ENCODE results near the gene PACSIN2. TPM values are rescaled to one million over a fixed set of nuclear protein-coding genes. Genes with fewer than 3 reads are reported as not detected.

PACSIN2 gene
- total and polyA plus RNA-seq, 2 of the 13 experiments (the other 11 are each of a cell fraction or from before 2014, with no cell fraction given), result 54.1 to 68.8 TPM

- TF ChIP-seq, protein P1, sequence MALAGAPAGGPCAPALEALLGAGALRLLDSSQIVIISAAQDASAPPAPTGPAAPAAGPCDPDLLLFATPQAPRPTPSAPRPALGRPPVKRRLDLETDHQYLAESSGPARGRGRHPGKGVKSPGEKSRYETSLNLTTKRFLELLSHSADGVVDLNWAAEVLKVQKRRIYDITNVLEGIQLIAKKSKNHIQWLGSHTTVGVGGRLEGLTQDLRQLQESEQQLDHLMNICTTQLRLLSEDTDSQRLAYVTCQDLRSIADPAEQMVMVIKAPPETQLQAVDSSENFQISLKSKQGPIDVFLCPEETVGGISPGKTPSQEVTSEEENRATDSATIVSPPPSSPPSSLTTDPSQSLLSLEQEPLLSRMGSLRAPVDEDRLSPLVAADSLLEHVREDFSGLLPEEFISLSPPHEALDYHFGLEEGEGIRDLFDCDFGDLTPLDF (CRISPR knock-in tag; IDR thresholded peaks at IDR 0.05), result no peak
- TF ChIP-seq RNF219 (CRISPR knock-in tag; IDR thresholded peaks at IDR 0.05), result no peak
- TF ChIP-seq POLR2AphosphoS2 (IDR thresholded peaks at IDR 0.05; ENCODE audit: low read depth, low read length), result no peak
- no peak for TF ChIP-seq ZNF766 (CRISPR knock-in tag; IDR thresholded peaks at IDR 0.05; ENCODE audit: borderline replicate concordance)
- peak; percentile 43 for TF ChIP-seq ZNF781 (CRISPR knock-in tag; IDR thresholded peaks at IDR 0.05; ENCODE audit: borderline replicate concordance, not compliant biosample characterization)
- no peak for TF ChIP-seq ZNF180 (CRISPR knock-in tag; IDR thresholded peaks at IDR 0.05; ENCODE audit: borderline replicate concordance, low read depth)
- peak; percentile 36; the same call in 1 of the 2 replicates for TF ChIP-seq KDM1A (CRISPR knock-in tag; IDR thresholded peaks at IDR 0.05)
- TF ChIP-seq HOXA3 (CRISPR knock-in tag; IDR thresholded peaks at IDR 0.05), result peak; percentile 92
- TF ChIP-seq ZNF124 (CRISPR knock-in tag; IDR thresholded peaks at IDR 0.05), result peak; percentile 57; the same call in 1 of the 2 replicates
- TF ChIP-seq RBM22 (optimal IDR thresholded peaks at IDR 0.05; ENCODE audit: low read length), result no peak
- TF ChIP-seq ZMAT3 (CRISPR knock-in tag; conservative IDR thresholded peaks at IDR 0.05), result peak; percentile 54; the same call in 1 of the 2 replicates
- TF ChIP-seq ZBTB1 (CRISPR knock-in tag; IDR thresholded peaks at IDR 0.05; ENCODE audit: borderline replicate concordance), result no peak
- TF ChIP-seq, protein P2, sequence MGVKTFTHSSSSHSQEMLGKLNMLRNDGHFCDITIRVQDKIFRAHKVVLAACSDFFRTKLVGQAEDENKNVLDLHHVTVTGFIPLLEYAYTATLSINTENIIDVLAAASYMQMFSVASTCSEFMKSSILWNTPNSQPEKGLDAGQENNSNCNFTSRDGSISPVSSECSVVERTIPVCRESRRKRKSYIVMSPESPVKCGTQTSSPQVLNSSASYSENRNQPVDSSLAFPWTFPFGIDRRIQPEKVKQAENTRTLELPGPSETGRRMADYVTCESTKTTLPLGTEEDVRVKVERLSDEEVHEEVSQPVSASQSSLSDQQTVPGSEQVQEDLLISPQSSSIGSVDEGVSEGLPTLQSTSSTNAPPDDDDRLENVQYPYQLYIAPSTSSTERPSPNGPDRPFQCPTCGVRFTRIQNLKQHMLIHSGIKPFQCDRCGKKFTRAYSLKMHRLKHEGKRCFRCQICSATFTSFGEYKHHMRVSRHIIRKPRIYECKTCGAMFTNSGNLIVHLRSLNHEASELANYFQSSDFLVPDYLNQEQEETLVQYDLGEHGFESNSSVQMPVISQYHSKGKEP (CRISPR knock-in tag; IDR thresholded peaks at IDR 0.05), result no peak
- TF ChIP-seq ZFX (CRISPR knock-in tag; IDR thresholded peaks at IDR 0.05; ENCODE audit: low read depth), result peak; percentile 36
- TF ChIP-seq, protein P3, sequence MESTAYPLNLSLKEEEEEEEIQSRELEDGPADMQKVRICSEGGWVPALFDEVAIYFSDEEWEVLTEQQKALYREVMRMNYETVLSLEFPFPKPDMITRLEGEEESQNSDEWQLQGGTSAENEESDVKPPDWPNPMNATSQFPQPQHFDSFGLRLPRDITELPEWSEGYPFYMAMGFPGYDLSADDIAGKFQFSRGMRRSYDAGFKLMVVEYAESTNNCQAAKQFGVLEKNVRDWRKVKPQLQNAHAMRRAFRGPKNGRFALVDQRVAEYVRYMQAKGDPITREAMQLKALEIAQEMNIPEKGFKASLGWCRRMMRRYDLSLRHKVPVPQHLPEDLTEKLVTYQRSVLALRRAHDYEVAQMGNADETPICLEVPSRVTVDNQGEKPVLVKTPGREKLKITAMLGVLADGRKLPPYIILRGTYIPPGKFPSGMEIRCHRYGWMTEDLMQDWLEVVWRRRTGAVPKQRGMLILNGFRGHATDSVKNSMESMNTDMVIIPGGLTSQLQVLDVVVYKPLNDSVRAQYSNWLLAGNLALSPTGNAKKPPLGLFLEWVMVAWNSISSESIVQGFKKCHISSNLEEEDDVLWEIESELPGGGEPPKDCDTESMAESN (CRISPR knock-in tag; conservative IDR thresholded peaks at IDR 0.05), result no peak; the same call in 1 of the 2 replicates
- TF ChIP-seq ZNF430 (CRISPR knock-in tag; IDR thresholded peaks at IDR 0.05), result peak; percentile 75; the same call in 1 of the 2 replicates
Measured at GRCh38 chr22:42959576-42960509, 55.1 kb downstream of the PACSIN2 start (continued).
